GM18499 (cell line): ENCODE results near the gene FSTL4.

Experiments used
- ATAC-seq: cut with Tn5 transposase; IDR thresholded peaks from one replicate; pipeline ENCODE4 v1.9.1; 2021; ENCODE audit warnings: moderate number of reproducible peaks; ENCODE audit not compliant: insufficient read depth, unreplicated experiment

FSTL4 gene

GRCh38 chr5:133314086-133314485, 298.3 kb downstream of the FSTL4 start:
- ATAC-seq = no peak

GRCh38 chr5:133311176-133311575, 301.2 kb downstream of the FSTL4 start:
- no peak for ATAC-seq

- ATAC-seq = no peak
These were observed 302.2 kb downstream of the FSTL4 start for GRCh38 chr5:133309984-133310621.

GRCh38 chr5:133309166-133309795, 303.1 kb downstream of the FSTL4 start:
- ATAC-seq = no peak

- no peak for ATAC-seq
These were observed 305.1 kb downstream of the FSTL4 start for GRCh38 chr5:133307275-133307674.

GRCh38 chr5:133304707-133305216, 307.6 kb downstream of the FSTL4 start:
- ATAC-seq = no peak

- ATAC-seq = no peak
These were observed 308.2 kb downstream of the FSTL4 start for GRCh38 chr5:133304178-133304577.

GRCh38 chr5:133303298-133303697, 309.0 kb downstream of the FSTL4 start:
- no peak for ATAC-seq

GRCh38 chr5:133299728-133300127, 312.6 kb downstream of the FSTL4 start:
- ATAC-seq = no peak

- ATAC-seq = no peak
These were observed 313.3 kb downstream of the FSTL4 start for GRCh38 chr5:133299021-133299420.

GRCh38 chr5:133298447-133298846, 313.9 kb downstream of the FSTL4 start:
- no peak for ATAC-seq

- ATAC-seq = no peak
These were observed 315.0 kb downstream of the FSTL4 start for GRCh38 chr5:133297293-133297692.

GRCh38 chr5:133296624-133297023, 315.7 kb downstream of the FSTL4 start:
- no peak for ATAC-seq

- ATAC-seq = no peak
These were observed 316.8 kb downstream of the FSTL4 start for GRCh38 chr5:133295520-133295919.

- ATAC-seq = no peak
These were observed 318.0 kb downstream of the FSTL4 start for GRCh38 chr5:133294380-133294779.

GRCh38 chr5:133293960-133294359, 318.4 kb downstream of the FSTL4 start:
- ATAC-seq = no peak

- no peak for ATAC-seq
These were observed 320.0 kb downstream of the FSTL4 start for GRCh38 chr5:133292300-133292699.

GRCh38 chr5:133291524-133291923, 320.8 kb downstream of the FSTL4 start:
- ATAC-seq = no peak

- no peak for ATAC-seq
These were observed 321.6 kb downstream of the FSTL4 start for GRCh38 chr5:133290669-133291240.

GRCh38 chr5:133289686-133290367, 322.5 kb downstream of the FSTL4 start:
- no peak for ATAC-seq

- no peak for ATAC-seq
These were observed 324.8 kb downstream of the FSTL4 start for GRCh38 chr5:133287500-133287899.
